Glomerular endothelial cell (primary cell): ENCODE results near the gene WSCD2. TPM values are rescaled to one million over a fixed set of nuclear protein-coding genes. Genes with fewer than 3 reads are reported as not detected.
"Not testable (repeated sequence)": the region's sequence is repeated elsewhere in the genome, so short reads cannot be mapped to it uniquely, and the experiment has no call there.

Experiments used
- DNase-seq: peaks from one replicate; pipeline ENCODE4 v3.0.0-alpha.2; 2011; ENCODE audit warnings: low read depth, low spot score; ENCODE audit errors: extremely low read depth
- total RNA-seq: library from RNA; depleted of rRNA; stranded (reverse); fragments of >200 nt; gene quantifications from 2 replicates; pipeline ENCODE4 v1.2.3, GENCODE V29; 2015

Gene WSCD2
- total RNA-seq, 1 donor from 2014 or later, result not detected

- DNase-seq, result no peak
Observed at GRCh38 chr12:108193493-108193892, 64.4 kb downstream of the WSCD2 start.

GRCh38 chr12:108193917-108194316 lies 64.8 kb downstream of the WSCD2 start:
- no peak for DNase-seq

- DNase-seq, result no peak
Observed at GRCh38 chr12:108194585-108194984, 65.5 kb downstream of the WSCD2 start.

- no peak for DNase-seq
Observed at GRCh38 chr12:108196319-108196718, 67.2 kb downstream of the WSCD2 start.

GRCh38 chr12:108196921-108197320 lies 67.8 kb downstream of the WSCD2 start:
- DNase-seq, result no peak

GRCh38 chr12:108198043-108198442 lies 69.0 kb downstream of the WSCD2 start:
- DNase-seq, result no peak

GRCh38 chr12:108199106-108199505 lies 70.0 kb downstream of the WSCD2 start:
- DNase-seq, result no peak

- DNase-seq, result no peak
Observed at GRCh38 chr12:108201808-108202207, 72.7 kb downstream of the WSCD2 start.

- no peak for DNase-seq
Observed at GRCh38 chr12:108204117-108204987, 75.3 kb downstream of the WSCD2 start.

GRCh38 chr12:108205864-108206263 lies 76.8 kb downstream of the WSCD2 start:
- no peak for DNase-seq

- DNase-seq, result no peak
Observed at GRCh38 chr12:108207791-108208730, 79.0 kb downstream of the WSCD2 start.

- no peak for DNase-seq
Observed at GRCh38 chr12:108210001-108210400, 80.9 kb downstream of the WSCD2 start.

GRCh38 chr12:108211157-108211556 lies 82.1 kb downstream of the WSCD2 start:
- no peak for DNase-seq

- DNase-seq, result no peak
Observed at GRCh38 chr12:108213871-108214445, 84.9 kb downstream of the WSCD2 start.

- no peak for DNase-seq
Observed at GRCh38 chr12:108214486-108214885, 85.4 kb downstream of the WSCD2 start.

- DNase-seq, result no peak
Observed at GRCh38 chr12:108215458-108215857, 86.4 kb downstream of the WSCD2 start.

GRCh38 chr12:108218921-108219320 lies 89.8 kb downstream of the WSCD2 start:
- no peak for DNase-seq

- DNase-seq, result not testable (repeated sequence)
Observed at GRCh38 chr12:108225101-108225500, 96.0 kb downstream of the WSCD2 start.

GRCh38 chr12:108226866-108227265 lies 97.8 kb downstream of the WSCD2 start:
- DNase-seq, result no peak

GRCh38 chr12:108228746-108229145 lies 99.7 kb downstream of the WSCD2 start:
- DNase-seq, result no peak
